Karpas-422 (cell line): Measurements from ENCODE around the gene SLC8A3. TPM values are rescaled to one million over a fixed set of nuclear protein-coding genes. Genes with fewer than 3 reads are reported as not detected.

Source experiments
- DNase-seq: peaks from one replicate; pipeline ENCODE4 v3.0.0-alpha.2; 2015
- H2AFZ ChIP-seq: fragments of 200-600 bp; sonication (generic); 2 replicates; pipeline ENCODE4 v1.6.1; 2014; ENCODE audit warnings: antibody characterized with exemption, low read length, mixed read lengths
- H3K27ac ChIP-seq: fragments of 200-600 bp; sonication (generic); 2 replicates; pipeline ENCODE4 v1.5.1; 2014; ENCODE audit warnings: mild to moderate bottlenecking, low read length, moderate library complexity
- H3K27me3 ChIP-seq: fragments of 200-600 bp; sonication (generic); 2 replicates; pipeline ENCODE4 v1.6.1; 2014; ENCODE audit warnings: low read length, mixed read lengths
- H3K36me3 ChIP-seq: fragments of 200-600 bp; sonication (generic); 2 replicates; pipeline ENCODE4 v1.6.1; 2014; ENCODE audit warnings: low read length, mixed read lengths; ENCODE audit not compliant: insufficient read depth
- H3K4me1 ChIP-seq: fragments of 200-600 bp; sonication (generic); 2 replicates; pipeline ENCODE4 v1.6.1; 2014; ENCODE audit warnings: mild to moderate bottlenecking, low read length, mixed read lengths
- H3K4me2 ChIP-seq: fragments of 200-600 bp; sonication (generic); 2 replicates; pipeline ENCODE4 v1.6.1; 2014; ENCODE audit warnings: low read length, low read depth, mild to moderate bottlenecking; ENCODE audit not compliant: poor library complexity, severe bottlenecking
- H3K4me3 ChIP-seq: fragments of 200-600 bp; sonication (generic); 2 replicates; pipeline ENCODE4 v1.5.1; 2014; ENCODE audit warnings: mild to moderate bottlenecking, antibody characterized with exemption, low read length, mixed read lengths
- H3K79me2 ChIP-seq: fragments of 200-600 bp; sonication (generic); 2 replicates; pipeline ENCODE4 v1.6.1; 2014; ENCODE audit warnings: mild to moderate bottlenecking, low read length, mixed read lengths
- H3K9ac ChIP-seq: fragments of 200-600 bp; sonication (generic); 2 replicates; pipeline ENCODE4 v1.6.0; 2014; ENCODE audit warnings: low read length
- H3K9me2 ChIP-seq: fragments of 200-600 bp; sonication (generic), shearing (Covaris generic); replicated peaks from 2 replicates; pipeline ENCODE4 v1.6.0; 2014; ENCODE audit warnings: mild to moderate bottlenecking, low read length, moderate library complexity; ENCODE audit not compliant: insufficient read depth
- H3K9me3 ChIP-seq: fragments of 300-700, 200-600 bp; sonication (generic); 2 replicates; pipeline ENCODE4 v1.6.1; 2014; ENCODE audit warnings: low read length, mixed read lengths
- H4K20me1 ChIP-seq: fragments of 200-600 bp; sonication (generic); 2 replicates; pipeline ENCODE4 v1.6.1; 2014; ENCODE audit warnings: mild to moderate bottlenecking, antibody characterized with exemption, low read length, low read depth; ENCODE audit not compliant: insufficient read depth
- total RNA-seq: library from RNA; depleted of rRNA; stranded (reverse); fragments of >200 nt; shearing (Covaris generic); gene quantifications from 2 replicates; pipeline ENCODE4 v1.2.3, GENCODE V29; 2014; ENCODE audit warnings: low replicate concordance

Gene SLC8A3
- total RNA-seq, 1 experiment from 2014 or later, result not detected

DNA sequence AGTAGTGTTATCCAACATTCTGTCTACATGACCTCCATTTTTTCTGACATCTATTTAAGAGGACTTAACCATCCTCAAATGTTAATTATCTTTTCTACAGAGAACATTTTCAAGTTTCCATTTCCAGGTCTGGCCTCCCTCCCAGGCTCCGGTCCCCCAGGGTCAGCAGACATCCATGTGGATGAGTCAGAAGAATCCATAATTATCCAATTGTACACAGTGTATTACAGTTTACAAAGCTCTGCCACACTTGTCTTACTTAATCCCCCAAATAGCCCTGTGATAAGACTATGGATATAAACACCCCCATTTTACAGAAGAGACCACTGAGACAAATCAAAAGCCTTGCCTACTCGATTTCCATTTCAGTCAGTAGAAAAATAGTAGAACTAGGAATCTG, 65.0 kb downstream of the SLC8A3 start:
- no peak overlapping the region for H3K4me3 ChIP-seq
- no peak overlapping the region for H3K9ac ChIP-seq
- no peaks in the 10 kb centered on the region for H3K36me3 ChIP-seq
- no peaks in the 10 kb centered on the region for H3K4me1 ChIP-seq
- 0 out of 2 replicates have a peak, but pooled peaks cover 2% of the 10 kb centered on the region for H3K27me3 ChIP-seq
- H3K9me2 ChIP-seq, result no peaks in the 10 kb centered on the region; the same call in 1 of the 2 replicates
- H2AFZ ChIP-seq, result no peak overlapping the region
- no peaks in the 10 kb centered on the region for H4K20me1 ChIP-seq
- H3K79me2 ChIP-seq, result no peaks in the 10 kb centered on the region
- H3K27ac ChIP-seq, result no peak overlapping the region
- no peak for DNase-seq
- no peaks in the 10 kb centered on the region for H3K9me3 ChIP-seq
- H3K4me2 ChIP-seq, result no peak overlapping the region

GRCh38 chr14:70121521-70121920, 67.2 kb downstream of the SLC8A3 start:
- no peaks in the 10 kb centered on the region for H3K79me2 ChIP-seq
- H3K9ac ChIP-seq, result no peak overlapping the region
- H3K4me2 ChIP-seq, result no peak overlapping the region
- no peaks in the 10 kb centered on the region for H3K36me3 ChIP-seq
- 0 out of 2 replicates have a peak, but pooled peaks cover 2% of the 10 kb centered on the region for H3K27me3 ChIP-seq
- no peak overlapping the region for H3K27ac ChIP-seq
- no peaks in the 10 kb centered on the region for H4K20me1 ChIP-seq
- no peak for DNase-seq
- H3K9me2 ChIP-seq, result no peaks in the 10 kb centered on the region
- H3K9me3 ChIP-seq, result no peaks in the 10 kb centered on the region
- peaks cover 16% of the 10 kb centered on the region for H3K4me1 ChIP-seq
- H3K4me3 ChIP-seq, result no peak overlapping the region
- no peak overlapping the region for H2AFZ ChIP-seq

- DNase-seq, result no peak
Measured at GRCh38 chr14:70118064-70118463, 70.7 kb downstream of the SLC8A3 start.

DNA sequence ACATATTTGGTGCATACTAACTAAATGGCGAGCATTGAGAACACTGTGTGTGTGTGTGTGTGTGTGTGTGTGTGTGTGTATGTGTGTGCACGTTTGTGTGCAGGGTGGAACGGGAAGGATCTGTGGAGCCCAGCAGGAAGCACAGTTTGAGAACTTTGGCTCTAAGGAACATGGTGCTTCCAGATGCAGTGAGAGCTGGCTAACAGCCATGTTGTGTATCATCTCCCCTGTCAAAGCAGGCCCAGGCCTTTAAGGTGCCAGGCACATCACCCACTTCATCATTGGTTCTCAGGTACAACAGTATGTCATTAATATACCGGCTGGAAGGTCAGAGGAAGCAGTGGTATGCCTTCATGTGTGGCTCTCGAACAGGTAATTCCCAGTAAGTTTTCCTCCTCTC, 72.5 kb downstream of the SLC8A3 start:
- Histone ChIP-seq H3K27me3 (0 out of 2 replicates have a peak, but pooled peaks cover 2% of the 10 kb centered on the region), H3K36me3 (no peaks in the 10 kb centered on the region), H3K9me3 (no peaks in the 10 kb centered on the region), H3K4me1 (peaks cover 18% of the 10 kb centered on the region), H3K27ac (no peak overlapping the region), H3K9me2 (no peaks in the 10 kb centered on the region), H3K4me2 (no peak overlapping the region), H3K79me2 (no peaks in the 10 kb centered on the region), H4K20me1 (no peaks in the 10 kb centered on the region), H2AFZ (no peak overlapping the region), H3K4me3 (no peak overlapping the region), H3K9ac (no peak overlapping the region)
- no peak for DNase-seq

More at GRCh38 chr14:70118064-70118463, 70.7 kb downstream of the SLC8A3 start:
- Histone ChIP-seq H3K79me2 (no peaks in the 10 kb centered on the region), H3K4me1 (peaks cover 18% of the 10 kb centered on the region), H4K20me1 (no peaks in the 10 kb centered on the region), H3K9ac (no peak overlapping the region), H3K9me3 (no peaks in the 10 kb centered on the region), H3K4me2 (no peak overlapping the region), H3K27ac (no peak overlapping the region), H3K36me3 (no peaks in the 10 kb centered on the region), H3K4me3 (no peak overlapping the region), H3K27me3 (no peaks in the 10 kb centered on the region), H3K9me2 (no peaks in the 10 kb centered on the region), H2AFZ (no peak overlapping the region)

DNA sequence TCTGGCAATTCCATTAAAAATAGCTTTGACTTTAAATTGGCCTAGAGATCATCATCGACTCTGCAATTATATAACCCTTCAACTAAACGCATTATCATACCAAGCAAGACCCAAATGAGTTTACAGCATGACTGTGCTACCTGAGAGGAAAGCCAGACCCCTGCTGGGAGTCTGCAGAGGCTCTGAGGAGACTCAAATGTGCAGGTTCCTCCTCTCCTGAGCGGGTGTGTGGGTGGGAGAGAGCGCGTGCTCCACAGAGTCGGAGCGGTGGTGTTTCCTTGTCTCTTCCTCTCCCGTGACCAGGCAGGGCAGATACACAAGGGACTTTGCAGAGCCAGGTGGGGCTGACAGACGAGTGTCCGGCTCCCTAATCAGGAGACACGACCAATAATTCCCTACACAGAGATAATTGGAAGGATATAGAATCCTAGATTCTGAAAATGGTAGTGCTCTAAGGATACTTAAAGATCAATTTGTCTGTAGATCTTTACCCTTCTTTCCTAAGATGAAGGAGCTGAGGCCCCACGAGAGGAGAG, 74.1 kb downstream of the SLC8A3 start:
- Histone ChIP-seq H2AFZ (no peak overlapping the region), H3K4me2 (no peak overlapping the region), H4K20me1 (no peaks in the 10 kb centered on the region), H3K79me2 (no peaks in the 10 kb centered on the region), H3K9me2 (no peaks in the 10 kb centered on the region), H3K4me3 (no peak overlapping the region), H3K4me1 (peaks cover 18% of the 10 kb centered on the region), H3K9ac (no peak overlapping the region), H3K27me3 (0 out of 2 replicates have a peak, but pooled peaks cover 2% of the 10 kb centered on the region), H3K9me3 (no peaks in the 10 kb centered on the region), H3K36me3 (no peaks in the 10 kb centered on the region), H3K27ac (no peak overlapping the region)
- DNase-seq, result no peak

- no peaks in the 10 kb centered on the region for H3K9me3 ChIP-seq
- H3K27ac ChIP-seq, result no peak overlapping the region
- peaks cover 18% of the 10 kb centered on the region for H3K4me1 ChIP-seq
- DNase-seq, result no peak
- no peak overlapping the region for H3K9ac ChIP-seq
- H2AFZ ChIP-seq, result no peak overlapping the region
- no peaks in the 10 kb centered on the region for H4K20me1 ChIP-seq
- H3K9me2 ChIP-seq, result no peaks in the 10 kb centered on the region
- no peaks in the 10 kb centered on the region for H3K36me3 ChIP-seq
- no peak overlapping the region for H3K4me3 ChIP-seq
- H3K4me2 ChIP-seq, result no peak overlapping the region
- 0 out of 2 replicates have a peak, but pooled peaks cover 2% of the 10 kb centered on the region for H3K27me3 ChIP-seq
- no peaks in the 10 kb centered on the region for H3K79me2 ChIP-seq
Measured at GRCh38 chr14:70113211-70113610, 75.5 kb downstream of the SLC8A3 start.

DNA sequence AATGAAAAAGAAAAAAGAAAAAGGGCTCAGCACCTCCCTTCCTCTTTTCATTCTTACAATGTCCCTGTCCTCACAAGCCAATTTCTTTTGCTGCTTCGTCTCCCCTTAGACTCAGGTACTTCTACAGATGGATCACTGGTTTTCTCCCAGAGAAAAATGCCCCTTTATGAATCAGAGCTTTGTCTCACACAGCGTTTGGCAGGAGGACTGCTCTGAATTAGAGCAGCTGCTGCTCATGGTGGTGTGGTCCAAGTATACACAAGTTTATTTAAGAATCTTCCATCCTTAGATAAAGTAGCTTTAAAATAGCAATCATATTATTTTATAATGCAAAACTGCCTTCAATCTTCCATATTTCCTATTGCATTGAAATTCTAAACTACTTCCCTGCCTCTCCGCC, 80.3 kb downstream of the SLC8A3 start:
- H3K9me3 ChIP-seq, result no peaks in the 10 kb centered on the region
- H3K27ac ChIP-seq, result no peak overlapping the region
- H3K4me1 ChIP-seq, result no peaks in the 10 kb centered on the region
- no peaks in the 10 kb centered on the region for H3K36me3 ChIP-seq
- no peak overlapping the region for H3K4me2 ChIP-seq
- no peak overlapping the region for H2AFZ ChIP-seq
- H3K9me2 ChIP-seq, result no peaks in the 10 kb centered on the region
- H4K20me1 ChIP-seq, result no peaks in the 10 kb centered on the region
- peaks cover 5% of the 10 kb centered on the region; the same call in 1 of the 2 replicates for H3K27me3 ChIP-seq
- H3K9ac ChIP-seq, result no peak overlapping the region
- DNase-seq, result no peak
- H3K4me3 ChIP-seq, result no peak overlapping the region
- no peaks in the 10 kb centered on the region for H3K79me2 ChIP-seq

DNA sequence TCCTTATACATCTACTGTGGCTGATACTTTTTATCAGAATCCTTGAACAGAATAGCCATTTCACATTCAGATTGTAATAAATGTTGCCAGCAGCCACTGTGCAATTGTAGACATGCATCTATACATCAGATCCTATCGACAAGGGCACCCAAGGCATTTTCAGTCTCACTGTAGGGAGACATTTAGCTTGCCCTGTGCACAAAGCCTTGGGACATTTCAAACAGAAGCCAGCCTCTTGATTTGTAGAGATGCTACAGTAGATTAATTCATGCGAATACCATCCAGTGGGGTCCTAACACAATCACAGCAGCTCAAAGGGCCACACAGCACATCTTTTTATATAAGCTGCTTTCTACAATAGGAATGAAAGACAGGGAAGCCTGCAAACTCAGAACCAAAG, 81.4 kb downstream of the SLC8A3 start:
- Histone ChIP-seq H3K27ac (no peak overlapping the region), H3K4me2 (no peak overlapping the region), H3K4me1 (no peaks in the 10 kb centered on the region), H3K9me3 (no peaks in the 10 kb centered on the region), H4K20me1 (no peaks in the 10 kb centered on the region), H3K9ac (no peak overlapping the region), H3K9me2 (no peaks in the 10 kb centered on the region), H3K36me3 (no peaks in the 10 kb centered on the region), H3K27me3 (peaks cover 5% of the 10 kb centered on the region; the same call in 1 of the 2 replicates), H3K4me3 (no peak overlapping the region), H2AFZ (no peak overlapping the region), H3K79me2 (no peaks in the 10 kb centered on the region)
- DNase-seq, result no peak
